Measurements from ENCODE around the gene SENP7. TPM values are rescaled to one million over a fixed set of nuclear protein-coding genes. Genes with fewer than 3 reads are reported as not detected.
"Not testable (repeated sequence)": the region's sequence is repeated elsewhere in the genome, so short reads cannot be mapped to it uniquely, and the experiment has no call there.

The SENP7 gene
- total RNA-seq, 1 donor from 2014 or later, result 11.8 TPM

GRCh38 chr3:101310978-101311375 is 202.0 kb downstream of the SENP7 start:
- TF ChIP-seq, protein P1, sequence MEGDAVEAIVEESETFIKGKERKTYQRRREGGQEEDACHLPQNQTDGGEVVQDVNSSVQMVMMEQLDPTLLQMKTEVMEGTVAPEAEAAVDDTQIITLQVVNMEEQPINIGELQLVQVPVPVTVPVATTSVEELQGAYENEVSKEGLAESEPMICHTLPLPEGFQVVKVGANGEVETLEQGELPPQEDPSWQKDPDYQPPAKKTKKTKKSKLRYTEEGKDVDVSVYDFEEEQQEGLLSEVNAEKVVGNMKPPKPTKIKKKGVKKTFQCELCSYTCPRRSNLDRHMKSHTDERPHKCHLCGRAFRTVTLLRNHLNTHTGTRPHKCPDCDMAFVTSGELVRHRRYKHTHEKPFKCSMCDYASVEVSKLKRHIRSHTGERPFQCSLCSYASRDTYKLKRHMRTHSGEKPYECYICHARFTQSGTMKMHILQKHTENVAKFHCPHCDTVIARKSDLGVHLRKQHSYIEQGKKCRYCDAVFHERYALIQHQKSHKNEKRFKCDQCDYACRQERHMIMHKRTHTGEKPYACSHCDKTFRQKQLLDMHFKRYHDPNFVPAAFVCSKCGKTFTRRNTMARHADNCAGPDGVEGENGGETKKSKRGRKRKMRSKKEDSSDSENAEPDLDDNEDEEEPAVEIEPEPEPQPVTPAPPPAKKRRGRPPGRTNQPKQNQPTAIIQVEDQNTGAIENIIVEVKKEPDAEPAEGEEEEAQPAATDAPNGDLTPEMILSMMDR (conservative IDR thresholded peaks at IDR 0.05; ENCODE audit: low read depth, low read length), result no peak
- no peak for DNase-seq (ENCODE audit: low read depth)
- H3K4me3 ChIP-seq (ENCODE audit: low read depth, low read length), result no peak overlapping the region

- H3K4me3 ChIP-seq (ENCODE audit: low read depth, low read length); DNase-seq (ENCODE audit: low read depth): not testable (repeated sequence)
Observed at GRCh38 chr3:101308147-101308772, 204.8 kb downstream of the SENP7 start.

- TF ChIP-seq, protein P1 (conservative IDR thresholded peaks at IDR 0.05; ENCODE audit: low read depth, low read length), result no peak
- no peak overlapping the region for H3K4me3 ChIP-seq (ENCODE audit: low read depth, low read length)
- DNase-seq (ENCODE audit: low read depth), result no peak
Observed at GRCh38 chr3:101303836-101304235, 209.2 kb downstream of the SENP7 start.

DNA sequence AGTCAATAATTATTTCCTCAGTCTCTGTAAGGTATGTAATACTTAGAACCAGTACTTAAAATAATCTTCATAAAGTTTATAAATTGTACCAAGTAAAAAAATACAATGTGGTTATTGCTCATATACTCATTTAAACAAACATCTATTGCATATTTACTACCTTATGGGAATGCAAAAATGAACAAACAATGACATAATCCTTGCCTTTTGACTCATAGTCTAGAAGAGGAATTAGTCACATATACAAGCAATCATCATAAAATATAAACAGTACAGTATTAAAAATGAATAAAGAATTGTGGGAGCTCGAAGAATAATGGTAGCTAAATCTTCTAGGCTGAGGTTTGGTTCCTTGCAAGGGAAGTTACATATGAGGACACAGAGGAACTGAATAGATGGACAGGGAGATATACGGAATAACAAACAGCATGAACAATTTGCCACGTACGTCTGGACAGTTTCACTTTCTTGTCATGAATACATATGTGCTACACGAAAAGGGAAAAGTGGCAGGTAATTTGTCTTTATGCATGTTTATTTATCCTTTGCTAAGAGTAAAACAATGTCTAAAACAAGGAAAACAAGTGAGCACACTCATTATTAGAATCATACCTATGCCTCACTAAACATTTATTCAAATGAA is 209.8 kb downstream of the SENP7 start:
- DNase-seq (ENCODE audit: low read depth), result no peak
- no peak overlapping the region for H3K4me3 ChIP-seq (ENCODE audit: low read depth, low read length)
- TF ChIP-seq, protein P1 (conservative IDR thresholded peaks at IDR 0.05; ENCODE audit: low read depth, low read length), result no peak

DNA sequence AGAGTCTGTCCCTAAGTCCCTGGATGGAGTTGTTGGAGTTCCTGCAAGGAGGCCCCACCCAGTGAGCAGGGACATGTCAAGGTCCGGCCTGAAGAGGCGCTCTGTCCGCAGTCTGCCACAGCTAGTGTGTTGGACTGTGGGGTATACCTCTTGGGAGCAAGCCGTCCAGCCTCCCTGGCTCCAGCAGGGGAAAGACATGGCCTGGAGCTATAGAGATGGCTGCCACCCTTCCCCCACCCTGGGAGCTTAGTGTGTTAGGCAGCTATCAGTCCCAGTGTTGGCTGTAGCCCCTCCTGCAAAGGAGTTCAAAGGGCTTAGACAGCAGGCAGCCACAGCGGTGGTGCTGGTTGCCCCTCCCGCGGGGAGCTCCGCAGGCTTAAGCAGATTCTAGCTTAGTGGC is 212.9 kb downstream of the SENP7 start:
- no peak overlapping the region for H3K4me3 ChIP-seq (ENCODE audit: low read depth, low read length)
- no peak for DNase-seq (ENCODE audit: low read depth)
- TF ChIP-seq, protein P1 (conservative IDR thresholded peaks at IDR 0.05; ENCODE audit: low read depth, low read length), result no peak

DNA sequence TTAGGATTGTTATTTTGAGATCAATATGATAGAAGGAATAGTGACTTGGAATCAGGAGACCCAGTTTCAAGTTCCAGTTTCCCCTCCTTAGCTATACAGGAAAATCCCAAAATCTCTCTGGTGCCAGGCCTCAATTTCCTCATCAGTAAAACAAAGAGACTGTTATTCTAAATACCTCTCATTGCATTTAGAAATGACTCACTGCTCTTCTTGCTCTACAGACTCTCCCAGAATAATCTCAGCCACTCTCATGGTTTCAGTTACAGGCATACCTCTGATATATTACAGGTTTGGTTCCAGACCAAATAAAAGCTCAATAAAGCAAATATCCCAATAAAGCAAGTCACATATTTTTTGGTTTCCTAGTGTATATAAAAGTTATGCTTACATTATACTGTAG is 221.0 kb downstream of the SENP7 start:
- DNase-seq (ENCODE audit: low read depth), result no peak
- TF ChIP-seq, protein P1 (conservative IDR thresholded peaks at IDR 0.05; ENCODE audit: low read depth, low read length), result no peak
- no peak overlapping the region for H3K4me3 ChIP-seq (ENCODE audit: low read depth, low read length)

DNA sequence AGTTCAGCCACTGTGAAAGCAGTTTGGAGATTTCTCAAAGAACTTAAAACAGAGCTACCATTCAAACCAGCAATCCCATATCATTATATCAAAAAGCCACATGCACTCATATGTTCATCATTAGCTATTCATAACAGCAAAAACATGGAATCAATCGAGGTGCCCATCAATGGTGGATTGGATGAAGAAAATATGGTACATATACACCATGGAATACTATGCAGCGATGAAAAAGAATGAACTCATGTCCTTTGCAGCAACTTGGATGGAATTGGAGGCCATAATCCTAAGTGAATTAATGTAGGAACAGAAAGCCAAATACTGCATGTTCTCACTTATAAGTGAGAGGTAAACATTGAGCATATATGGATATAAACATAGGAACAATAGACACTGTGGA is 224.7 kb downstream of the SENP7 start:
- H3K4me3 ChIP-seq (ENCODE audit: low read depth, low read length), result no peak overlapping the region
- TF ChIP-seq, protein P1 (conservative IDR thresholded peaks at IDR 0.05; ENCODE audit: low read depth, low read length), result no peak
- DNase-seq (ENCODE audit: low read depth), result no peak
